ENCODE results near the gene RASSF3.

GRCh38 chr12:64707926-64708325, 97.6 kb downstream of the RASSF3 start:
- TF ChIP-seq CTCF (IDR thresholded peaks at IDR 0.05) (no peak), POLR2AphosphoS5 (IDR thresholded peaks at IDR 0.05) (no peak)
